Measurements from ENCODE around the gene ORM1. TPM values are rescaled to one million over a fixed set of nuclear protein-coding genes. Genes with fewer than 3 reads are reported as not detected.
"Not testable (repeated sequence)": the region's sequence is repeated elsewhere in the genome, so short reads cannot be mapped to it uniquely, and the experiment has no call there.

ORM1 gene
- total RNA-seq, 1 experiment from 2014 or later, result 4.4 TPM

GRCh38 chr9:114330636-114331035, 7.7 kb downstream of the ORM1 start:
- H2BK5ac ChIP-seq (ENCODE audit: insufficient read length, low read length), result no peak overlapping the region
- peaks cover 8 to 10% (median 9%) of the 10 kb centered on the region in 3 experiments; a peak in 6 of 7 replicates for H3K36me3 Mint-ChIP-seq (ENCODE audit: insufficient read depth in 1 of 3, low read depth in 3 of 3)
- TF ChIP-seq CTCF (conservative IDR thresholded peaks at IDR 0.05), result no peak
- H2BK15ac ChIP-seq (ENCODE audit: low read depth, low read length), result no peak overlapping the region
- no peak overlapping the region for H2BK120ac ChIP-seq (ENCODE audit: low read depth, low read length, poor library complexity, severe bottlenecking)
- peaks cover 4% of the 10 kb centered on the region for H3K27me3 Mint-ChIP-seq (ENCODE audit: low read depth)
- no peaks in the 10 kb centered on the region; a peak in 1 of 5 replicates for H3K9me3 Mint-ChIP-seq
- H3K56ac ChIP-seq (ENCODE audit: insufficient read length, low read depth, low read length), result no peak overlapping the region
- H3K79me2 ChIP-seq (ENCODE audit: insufficient read depth, low read length), result no peaks in the 10 kb centered on the region
- H3K9ac ChIP-seq (ENCODE audit: extremely low read depth, insufficient read length, low read length), result no peak overlapping the region
- no peak overlapping the region for H4K8ac ChIP-seq (replicated peaks; ENCODE audit: insufficient read length, low read depth, low read length)
- H2BK12ac ChIP-seq (ENCODE audit: insufficient read length, low read depth, low read length), result no peak overlapping the region
- H3K18ac ChIP-seq (ENCODE audit: insufficient read length, low read depth, low read length), result no peak overlapping the region
- no peaks in the 10 kb centered on the region for H3K27me3 ChIP-seq (ENCODE audit: insufficient read depth, low read length)
- H3K79me1 ChIP-seq (ENCODE audit: insufficient read depth, low read depth, low read length, poor library complexity, severe bottlenecking), result no peaks in the 10 kb centered on the region
- WGBS (ENCODE audit: extremely low coverage, insufficient read length, low lambda C conversion rate), result no CpG with 5 or more reads among the region's 10 CpGs
- H3K4me2 ChIP-seq (ENCODE audit: insufficient read depth, insufficient read length, low read length), result no peak overlapping the region
- no peak overlapping the region for H3K23ac ChIP-seq (ENCODE audit: insufficient read length, low read depth, low read length)
- H4K20me1 ChIP-seq (ENCODE audit: control insufficient read depth, insufficient read depth, insufficient read length), result no peaks in the 10 kb centered on the region
- no peak overlapping the region for H2AK5ac ChIP-seq (ENCODE audit: insufficient read length, low read length)
- H3K23me2 ChIP-seq (ENCODE audit: insufficient read length, low read depth, low read length, poor library complexity, severe bottlenecking), result no peaks in the 10 kb centered on the region
- H3K4me1 Mint-ChIP-seq, result 0 out of 4 replicates have a peak, but pooled peaks cover 0 to 2% of the 10 kb centered on the region in 2 experiments
- no peak overlapping the region for H4K91ac ChIP-seq (ENCODE audit: insufficient read length, low read depth, low read length)
- H3K27ac Mint-ChIP-seq, result no peak overlapping the region
- no peak for DNase-seq
- H3K14ac ChIP-seq (ENCODE audit: insufficient read depth, low read length), result no peak overlapping the region
- no peak overlapping the region for H2AFZ ChIP-seq (ENCODE audit: low read length)
- H4K5ac ChIP-seq (ENCODE audit: insufficient read length, low read depth, low read length), result no peak overlapping the region
- H2BK20ac ChIP-seq (ENCODE audit: low read depth, low read length, poor library complexity, severe bottlenecking), result no peak overlapping the region
- H3K4me1 ChIP-seq (ENCODE audit: insufficient read depth, low read length), result no peaks in the 10 kb centered on the region
- no peak overlapping the region for H3K4me3 Mint-ChIP-seq
- no peaks in the 10 kb centered on the region for H3K9me3 ChIP-seq (ENCODE audit: control insufficient read depth, low read depth, low read length)
- H3K27ac ChIP-seq (ENCODE audit: insufficient read length, low read depth, low read length), result no peak overlapping the region
- no peak overlapping the region for H3T11ph ChIP-seq (ENCODE audit: low read length)
- H3K4ac ChIP-seq (ENCODE audit: low read depth, low read length), result no peak overlapping the region

- no CpG with 5 or more reads among the region's 19 CpGs for WGBS (ENCODE audit: extremely low coverage, insufficient read length, low lambda C conversion rate)
- H3T11ph ChIP-seq (ENCODE audit: low read length), result not testable (repeated sequence)
These were observed 8.6 kb downstream of the ORM1 start for GRCh38 chr9:114331229-114332195.

More at GRCh38 chr9:114331229-114332195, 8.6 kb downstream of the ORM1 start:
- not testable (repeated sequence) for H3K23ac ChIP-seq (ENCODE audit: insufficient read length, low read depth, low read length); H2BK120ac ChIP-seq (ENCODE audit: low read depth, low read length, poor library complexity, severe bottlenecking); H4K5ac ChIP-seq (ENCODE audit: insufficient read length, low read depth, low read length); H3K18ac ChIP-seq (ENCODE audit: insufficient read length, low read depth, low read length); H3K79me1 ChIP-seq (ENCODE audit: insufficient read depth, low read depth, low read length, poor library complexity, severe bottlenecking); H2BK5ac ChIP-seq (ENCODE audit: insufficient read length, low read length); H3K14ac ChIP-seq (ENCODE audit: insufficient read depth, low read length); H4K91ac ChIP-seq (ENCODE audit: insufficient read length, low read depth, low read length); H3K27me3 ChIP-seq (ENCODE audit: insufficient read depth, low read length); H4K20me1 ChIP-seq (ENCODE audit: control insufficient read depth, insufficient read depth, insufficient read length); H3K4me1 Mint-ChIP-seq; H3K4me3 Mint-ChIP-seq; H3K4me1 ChIP-seq (ENCODE audit: insufficient read depth, low read length); H2BK15ac ChIP-seq (ENCODE audit: low read depth, low read length); H3K79me2 ChIP-seq (ENCODE audit: insufficient read depth, low read length); H3K9me3 Mint-ChIP-seq; H4K8ac ChIP-seq (replicated peaks; ENCODE audit: insufficient read length, low read depth, low read length); H3K9me3 ChIP-seq (ENCODE audit: control insufficient read depth, low read depth, low read length); H3K56ac ChIP-seq (ENCODE audit: insufficient read length, low read depth, low read length); H2AFZ ChIP-seq (ENCODE audit: low read length); H3K4ac ChIP-seq (ENCODE audit: low read depth, low read length); DNase-seq; H3K27me3 Mint-ChIP-seq (ENCODE audit: low read depth); H2BK12ac ChIP-seq (ENCODE audit: insufficient read length, low read depth, low read length); H2BK20ac ChIP-seq (ENCODE audit: low read depth, low read length, poor library complexity, severe bottlenecking); H3K9ac ChIP-seq (ENCODE audit: extremely low read depth, insufficient read length, low read length); H3K23me2 ChIP-seq (ENCODE audit: insufficient read length, low read depth, low read length, poor library complexity, severe bottlenecking); H2AK5ac ChIP-seq (ENCODE audit: insufficient read length, low read length); H3K4me2 ChIP-seq (ENCODE audit: insufficient read depth, insufficient read length, low read length); H3K27ac ChIP-seq (ENCODE audit: insufficient read length, low read depth, low read length); H3K27ac Mint-ChIP-seq
- peaks cover 10 to 12% (median 10%) of the 10 kb centered on the region in 3 experiments; a peak in 6 of 7 replicates for H3K36me3 Mint-ChIP-seq (ENCODE audit: insufficient read depth in 1 of 3, low read depth in 3 of 3)
